Smooth muscle cell (in vitro differentiated cells): ENCODE results near the gene CD300H. TPM values are rescaled to one million over a fixed set of nuclear protein-coding genes. Genes with fewer than 3 reads are reported as not detected.

ENCODE experiments used
- DNase-seq: peaks from one replicate; lab custom pipeline; 2025; ENCODE audit not compliant: unreplicated experiment; lab: John Stamatoyannopoulos, UW
- H2AFZ ChIP-seq: fragments of 200-600 bp; sonication (generic); 2 replicates; pipeline ENCODE4 v1.6.0; 2016; ENCODE audit warnings: antibody characterized with exemption, low read depth, mild to moderate bottlenecking
- H3F3A ChIP-seq: fragments of 200-600 bp; sonication (generic); 2 replicates; pipeline ENCODE4 v1.6.0; 2017; ENCODE audit warnings: antibody characterized with exemption, low read depth
- H3K27ac ChIP-seq: fragments of 200-600 bp; sonication (generic); 2 replicates; pipeline ENCODE4 v1.5.1; 2016; ENCODE audit warnings: low read depth, mild to moderate bottlenecking
- H3K27me3 ChIP-seq: fragments of 200-600 bp; sonication (generic); 2 replicates; pipeline ENCODE4 v1.6.1; 2016; ENCODE audit warnings: low read depth, mild to moderate bottlenecking
- H3K36me3 ChIP-seq: fragments of 200-600 bp; sonication (generic); 2 replicates; pipeline ENCODE4 v1.5.1; 2016; ENCODE audit warnings: low read depth
- H3K4me1 ChIP-seq: fragments of 200-600 bp; sonication (generic); 2 replicates; pipeline ENCODE4 v1.5.1; 2016; ENCODE audit warnings: low read depth
- H3K4me2 ChIP-seq: fragments of 200-600 bp; sonication (generic); 2 replicates; pipeline ENCODE4 v1.6.0; 2016; ENCODE audit warnings: mild to moderate bottlenecking
- H3K4me3 ChIP-seq: fragments of 200-600 bp; sonication (generic); 2 replicates; pipeline ENCODE4 v1.5.1; 2016; ENCODE audit warnings: mild to moderate bottlenecking
- H3K79me2 ChIP-seq: fragments of 200-600 bp; sonication (generic); 2 replicates; pipeline ENCODE4 v1.6.0; 2016; ENCODE audit warnings: low read depth, mild to moderate bottlenecking
- H3K9ac ChIP-seq: fragments of 200-600 bp; sonication (generic); 2 replicates; pipeline ENCODE4 v1.6.0; 2016; ENCODE audit warnings: low read depth
- H3K9me3 ChIP-seq: fragments of 200-600 bp; sonication (generic); replicated peaks from 2 replicates; pipeline ENCODE4 v1.5.1; 2016; ENCODE audit warnings: low read depth
- H4K20me1 ChIP-seq: fragments of 200-600 bp; sonication (generic); 2 replicates; pipeline ENCODE4 v1.6.0; 2016; ENCODE audit warnings: low read depth
- CTCF ChIP-seq: fragments of 200-600 bp; sonication (generic); IDR thresholded peaks from 2 replicates; pipeline ENCODE4 v1.5.1; 2017; ENCODE audit warnings: borderline replicate concordance, mild to moderate bottlenecking, antibody characterized with exemption; ENCODE audit not compliant: insufficient read depth, poor library complexity, severe bottlenecking
- WGBS: methylation state at CpG from one replicate; pipeline ENCODE4 v1.1.7; 2016; ENCODE audit warnings: low lambda C conversion rate; 5-methylcytosine and 5-hydroxymethylcytosine counted together
- polyA plus RNA-seq: library from polyadenylated mRNA; unstranded; fragments of >200 nt; fragmentation: Nextera tagmentation; extraction: Ambion mirVana; gene quantifications from 2 replicates; pipeline ENCODE4 v1.2.1, GENCODE V29; 2016
- total RNA-seq: library from RNA; depleted of rRNA; stranded (reverse); fragments of >200 nt; gene quantifications from 2 replicates; pipeline ENCODE4 v1.2.3, GENCODE V29; 2014

CD300H gene
- not detected in 2 replicates for total RNA-seq
- polyA plus RNA-seq: 0.65 TPM in 1 of 2 replicates, not detected in the other

DNA sequence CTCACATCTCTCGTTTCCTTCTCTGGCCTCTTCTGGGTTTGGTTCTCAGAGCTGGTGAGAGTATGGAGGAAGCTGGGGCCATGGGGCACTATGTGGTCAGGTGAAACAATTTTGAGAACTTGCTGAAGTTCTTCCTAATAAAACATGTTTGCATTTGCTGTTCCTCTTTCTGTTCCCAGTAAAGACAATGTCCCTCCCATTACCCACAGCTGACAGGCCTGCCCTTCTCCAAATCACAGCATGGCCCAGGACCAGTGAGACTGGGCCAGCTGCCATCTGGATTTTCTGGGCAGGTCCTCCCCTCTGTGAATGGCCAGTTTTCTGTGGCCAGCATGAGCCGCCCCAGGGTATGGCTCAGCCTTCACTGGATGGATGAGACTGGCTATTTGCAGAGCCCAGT is at the start of gene CD300H:
CD300H (minus strand) TSS at position 113 of the 400 bp plus-strand sequence.
- 90% methylated on average over 2 of the region's 2 CpGs for WGBS
- Histone ChIP-seq H3K9ac (peak within 1 kb of the TSS; percentile 0), H3K9me3 (no peaks in the 10 kb centered on the region), H3K79me2 (no peaks in the 10 kb centered on the region), H3F3A (peaks cover 10% of the 10 kb centered on the region), H4K20me1 (no peaks in the 10 kb centered on the region), H3K27ac (peak within 1 kb of the TSS; percentile 68), H3K27me3 (no peaks in the 10 kb centered on the region), H3K36me3 (no peaks in the 10 kb centered on the region), H3K4me1 (peaks cover 6% of the 10 kb centered on the region), H3K4me2 (peak within 1 kb of the TSS; percentile 49), H2AFZ (peak within 1 kb of the TSS; percentile 29), H3K4me3 (no peak within 1 kb of the TSS)
- no peak for DNase-seq
- TF ChIP-seq CTCF: no peak

- no peaks in the 10 kb centered on the region for H3K9me3 ChIP-seq
- DNase-seq: no peak
- H3K4me3 ChIP-seq: no peak overlapping the region
- no peak overlapping the region for H3K9ac ChIP-seq
- peaks cover 19% of the 10 kb centered on the region for H3K27me3 ChIP-seq
- WGBS: 94% methylated on average over 7 of the region's 7 CpGs
- no peaks in the 10 kb centered on the region for H3K79me2 ChIP-seq
- H3K27ac ChIP-seq: no peak overlapping the region
- no peak overlapping the region for H2AFZ ChIP-seq
- no peak overlapping the region for H3K4me2 ChIP-seq
- TF ChIP-seq CTCF: no peak
- no peaks in the 10 kb centered on the region for H4K20me1 ChIP-seq
- H3K4me1 ChIP-seq: no peaks in the 10 kb centered on the region
- no peaks in the 10 kb centered on the region for H3K36me3 ChIP-seq
- no peaks in the 10 kb centered on the region for H3F3A ChIP-seq
Observed at GRCh38 chr17:74616696-74617095, 49.4 kb upstream of the CD300H start.

GRCh38 chr17:74612046-74612445 is 44.7 kb upstream of the CD300H start:
- Histone ChIP-seq H3K27me3 (peaks cover 33% of the 10 kb centered on the region), H3K4me2 (no peak overlapping the region), H4K20me1 (no peaks in the 10 kb centered on the region), H3K9me3 (no peaks in the 10 kb centered on the region), H3K4me3 (no peak overlapping the region), H3K79me2 (no peaks in the 10 kb centered on the region), H3K27ac (no peak overlapping the region), H3K4me1 (no peaks in the 10 kb centered on the region), H3F3A (no peaks in the 10 kb centered on the region), H2AFZ (no peak overlapping the region), H3K36me3 (no peaks in the 10 kb centered on the region), H3K9ac (no peak overlapping the region)
- no peak for TF ChIP-seq CTCF
- no peak for DNase-seq
- WGBS: 78% methylated on average over 6 of the region's 6 CpGs

- no peaks in the 10 kb centered on the region for H3K4me1 ChIP-seq
- no peak overlapping the region for H2AFZ ChIP-seq
- H3K79me2 ChIP-seq: no peaks in the 10 kb centered on the region
- DNase-seq: no peak
- H3K27ac ChIP-seq: no peak overlapping the region
- H3K4me2 ChIP-seq: no peak overlapping the region
- peaks cover 26% of the 10 kb centered on the region for H3K27me3 ChIP-seq
- no peaks in the 10 kb centered on the region for H3F3A ChIP-seq
- whole genome bisulfite sequencing: 50% methylated on average over 2 of the region's 2 CpGs
- no peak overlapping the region for H3K4me3 ChIP-seq
- H4K20me1 ChIP-seq: no peaks in the 10 kb centered on the region
- no peak overlapping the region for H3K9ac ChIP-seq
- no peaks in the 10 kb centered on the region for H3K9me3 ChIP-seq
- no peak for TF ChIP-seq CTCF
- H3K36me3 ChIP-seq: no peaks in the 10 kb centered on the region
Observed at GRCh38 chr17:74610108-74610507, 42.8 kb upstream of the CD300H start.
